Stomach smooth muscle (tissue), 2 donors: ENCODE results near the gene SPRR5.

ENCODE experiments used
- H3K27ac ChIP-seq: one replicate; pipeline ENCODE4 v1.7.0; 2013; ENCODE audit warnings: mild to moderate bottlenecking, low read length, inconsistent platforms
- H3K27me3 ChIP-seq, 2 donors: one replicate each; pipeline ENCODE4 v1.7.0; 2013; ENCODE audit warnings: low read length in 2 of 2; ENCODE audit not compliant: insufficient read depth in 2 of 2, control insufficient read depth in 1 of 2
- H3K36me3 ChIP-seq, 2 donors: one replicate each; pipeline ENCODE4 v1.7.0; 2013; ENCODE audit warnings: low read length in 2 of 2; ENCODE audit not compliant: control insufficient read depth in 2 of 2, insufficient read depth in 2 of 2
- H3K4me1 ChIP-seq: one replicate; pipeline ENCODE4 v1.7.0; 2013; ENCODE audit warnings: low read length; ENCODE audit not compliant: control insufficient read depth, insufficient read depth
- H3K4me3 ChIP-seq, 2 donors: one replicate each; pipeline ENCODE4 v1.7.0; 2013; ENCODE audit warnings: low read length in 2 of 2
- H3K9ac ChIP-seq, 2 donors: one replicate each; pipeline ENCODE4 v1.7.0; 2013; ENCODE audit warnings: low read length in 2 of 2, mild to moderate bottlenecking in 1 of 2
- H3K9me3 ChIP-seq, 2 donors: one replicate each; pipeline ENCODE4 v1.7.0; 2013; ENCODE audit warnings: low read length in 2 of 2; ENCODE audit not compliant: control insufficient read depth in 2 of 2
- donor health status: healthy.
- donor health status: Pancreatic carcinoma.

The SPRR5 gene

GRCh38 chr1:152983234-152983633, 36.2 kb downstream of the SPRR5 start:
- Histone ChIP-seq H3K27me3 (no peaks in the 10 kb centered on the region), H3K9me3 (no peaks in the 10 kb centered on the region), H3K36me3 (no peaks in the 10 kb centered on the region), H3K9ac (no peak overlapping the region), H3K4me1 (no peaks in the 10 kb centered on the region), H3K27ac (no peak overlapping the region), H3K4me3 (no peak overlapping the region)

GRCh38 chr1:152983743-152984142, 36.7 kb downstream of the SPRR5 start, which contains the start of gene SPRR1A:
TSS of gene SPRR1A (plus strand) at chr1:152984081. CDS start at chr1:152985231, 1,150 bp downstream.
- no peaks in the 10 kb centered on the region for H3K4me1 ChIP-seq
- H3K36me3 ChIP-seq: no peaks in the 10 kb centered on the region
- no peak within 1 kb of the TSS for H3K27ac ChIP-seq
- H3K4me3 ChIP-seq: no peak within 1 kb of the TSS
- H3K27me3 ChIP-seq: no peaks in the 10 kb centered on the region
- H3K9me3 ChIP-seq: no peaks in the 10 kb centered on the region
- no peak within 1 kb of the TSS for H3K9ac ChIP-seq

- H3K27ac ChIP-seq: no peak overlapping the region
- H3K4me3 ChIP-seq: no peak overlapping the region
- no peak overlapping the region for H3K9ac ChIP-seq
Measured at GRCh38 chr1:152986578-152986977, 39.6 kb downstream of the SPRR5 start.

GRCh38 chr1:152993186-152993585, 46.2 kb downstream of the SPRR5 start:
- Histone ChIP-seq H3K36me3 (no peaks in the 10 kb centered on the region), H3K4me3 (no peak overlapping the region), H3K9me3 (peaks cover 0 to 4% of the 10 kb centered on the region in 2 donors), H3K4me1 (no peaks in the 10 kb centered on the region), H3K27ac (no peak overlapping the region), H3K9ac (no peak overlapping the region), H3K27me3 (no peaks in the 10 kb centered on the region)

More at GRCh38 chr1:152986578-152986977, 39.6 kb downstream of the SPRR5 start:
- H3K9me3 ChIP-seq: no peaks in the 10 kb centered on the region
- H3K36me3 ChIP-seq: no peaks in the 10 kb centered on the region
- H3K4me1 ChIP-seq: no peaks in the 10 kb centered on the region
- H3K27me3 ChIP-seq: no peaks in the 10 kb centered on the region

- H3K9me3 ChIP-seq: peaks cover 0 to 4% of the 10 kb centered on the region in 2 donors
- no peak overlapping the region for H3K27ac ChIP-seq
- H3K36me3 ChIP-seq: no peaks in the 10 kb centered on the region
- H3K4me1 ChIP-seq: no peaks in the 10 kb centered on the region
- no peak overlapping the region for H3K9ac ChIP-seq
- peaks cover 0 to 1% of the 10 kb centered on the region in 2 donors for H3K27me3 ChIP-seq
- no peak overlapping the region for H3K4me3 ChIP-seq
Measured at GRCh38 chr1:152995842-152996241, 48.8 kb downstream of the SPRR5 start.

GRCh38 chr1:152996633-152997400, 49.8 kb downstream of the SPRR5 start:
- no peaks in the 10 kb centered on the region for H3K36me3 ChIP-seq
- H3K4me3 ChIP-seq: no peak overlapping the region
- peaks cover 0 to 2% of the 10 kb centered on the region in 2 donors for H3K27me3 ChIP-seq
- H3K9ac ChIP-seq: no peak overlapping the region
- H3K4me1 ChIP-seq: no peaks in the 10 kb centered on the region
- peaks cover 0 to 4% of the 10 kb centered on the region in 2 donors for H3K9me3 ChIP-seq
- H3K27ac ChIP-seq: no peak overlapping the region

- Histone ChIP-seq H3K4me3 (no peak overlapping the region), H3K4me1 (no peaks in the 10 kb centered on the region), H3K36me3 (no peaks in the 10 kb centered on the region), H3K9ac (no peak overlapping the region), H3K9me3 (peaks cover 0 to 4% of the 10 kb centered on the region in 2 donors), H3K27ac (no peak overlapping the region), H3K27me3 (peaks cover 0 to 2% of the 10 kb centered on the region in 2 donors)
Measured at GRCh38 chr1:152997901-152998300, 50.9 kb downstream of the SPRR5 start.

GRCh38 chr1:152998476-152998875, 51.5 kb downstream of the SPRR5 start:
- Histone ChIP-seq H3K4me1 (no peaks in the 10 kb centered on the region), H3K9me3 (peaks cover 0 to 4% of the 10 kb centered on the region in 2 donors), H3K4me3 (no peak overlapping the region), H3K27ac (no peak overlapping the region), H3K9ac (no peak overlapping the region), H3K36me3 (no peaks in the 10 kb centered on the region), H3K27me3 (peaks cover 0 to 2% of the 10 kb centered on the region in 2 donors)
